Measurements from ENCODE around the gene RRAS.

Gene RRAS

GRCh38 chr19:49676784-49677230 lies 36.9 kb upstream of the RRAS start:
- DNase-seq: peak; percentile 100

DNA sequence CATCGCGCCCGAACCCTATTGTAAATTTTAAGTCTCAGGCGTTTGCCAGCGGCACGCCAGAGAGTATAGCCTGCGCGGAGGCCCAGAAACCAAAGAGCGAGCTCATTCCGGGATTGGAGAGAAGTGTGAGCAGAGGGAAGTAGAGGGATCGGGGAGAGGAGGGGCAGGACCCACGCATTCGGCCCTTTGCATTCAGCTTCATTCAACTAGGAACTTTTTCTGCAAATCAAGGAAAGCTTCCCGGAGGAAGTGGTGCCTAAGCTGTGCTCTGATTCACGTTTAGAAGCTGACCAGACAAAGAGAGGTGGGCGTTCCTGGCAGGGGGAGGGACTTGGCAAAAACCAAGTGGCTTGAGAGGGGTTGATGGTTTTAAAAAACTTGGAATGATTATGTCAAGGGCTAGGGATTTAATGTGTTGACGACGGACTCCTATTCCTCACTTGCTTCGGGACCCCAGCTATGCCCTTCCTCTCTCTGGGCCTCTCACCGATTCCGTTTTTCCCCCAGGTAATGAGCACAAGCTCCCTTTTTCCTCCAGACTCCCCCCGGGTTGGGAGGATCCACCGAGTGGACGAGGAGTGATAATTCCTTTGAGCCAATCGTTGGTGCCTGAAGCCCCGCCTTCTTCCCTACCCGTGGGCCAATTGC lies 36.3 kb upstream of the RRAS start:
- peak; percentile 97 for DNase-seq

GRCh38 chr19:49672131-49672919 lies 32.4 kb upstream of the RRAS start:
- DNase-seq: peak; percentile 91

DNA sequence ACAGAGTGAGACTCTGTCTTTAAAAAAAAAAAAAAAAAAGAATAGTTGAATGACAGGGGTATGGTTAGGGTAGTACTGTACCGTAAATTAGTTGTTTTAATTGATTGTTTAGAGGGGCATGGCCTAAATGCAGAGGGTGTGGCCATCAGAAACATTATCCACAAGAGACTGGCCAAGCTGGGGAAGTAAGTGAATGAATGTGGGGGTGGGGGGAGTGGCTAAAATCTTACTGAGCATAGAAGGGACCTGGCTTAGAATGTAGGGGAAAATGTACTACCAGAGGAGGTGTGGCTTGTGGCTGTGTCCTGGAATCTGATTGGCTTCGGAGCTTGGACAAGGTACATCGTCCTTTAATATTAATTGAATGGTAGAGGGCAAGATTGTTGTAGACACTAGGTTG lies 29.6 kb upstream of the RRAS start:
- DNase-seq: no peak

- DNase-seq: no peak
These were observed 27.5 kb upstream of the RRAS start for GRCh38 chr19:49667473-49667872.

DNA sequence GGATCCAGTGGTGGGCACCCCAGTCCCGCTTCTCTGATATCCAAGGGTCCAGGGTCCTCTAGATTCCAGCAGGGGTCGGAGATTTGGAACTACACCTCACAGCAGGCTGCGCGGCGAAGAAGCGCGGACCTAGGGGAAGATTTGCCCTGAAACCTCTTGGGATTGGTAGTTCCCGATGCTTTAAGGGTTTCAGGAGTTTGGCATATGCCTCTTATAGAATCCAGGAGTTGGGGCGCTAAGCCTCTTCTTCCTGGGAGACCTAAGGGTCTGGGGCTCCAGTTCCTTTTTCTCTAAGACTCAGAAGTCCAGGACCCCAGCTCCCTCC lies 26.1 kb upstream of the RRAS start:
- DNase-seq: peak; percentile 53

- peak; percentile 94 for DNase-seq
These were observed 25.6 kb upstream of the RRAS start, which contains the start of the genes BCL2L12 and IRF3 for GRCh38 chr19:49665351-49666119. Gene BCL2L12 (plus strand): TSS chr19:49665933. CDS start chr19:49666693, 760 bp downstream. Gene IRF3 (minus strand): TSS chr19:49665857. CDS start chr19:49664838, 1,019 bp downstream.

DNA sequence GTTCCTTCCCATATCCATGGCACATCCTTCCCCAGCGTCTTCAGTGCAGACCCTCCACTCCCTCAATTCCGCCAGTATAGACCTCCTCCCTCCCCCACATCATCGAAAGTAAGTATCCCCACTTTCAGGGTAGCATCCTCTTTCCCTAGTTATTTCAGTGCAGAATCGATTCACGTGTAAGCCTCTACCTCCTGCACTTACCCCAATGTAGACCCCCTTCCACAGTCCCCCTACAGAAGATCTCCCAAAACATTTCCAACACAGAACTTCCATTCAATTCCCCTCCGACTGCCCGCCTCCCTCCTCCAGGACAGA lies 25.1 kb upstream of the RRAS start:
- DNase-seq: no peak

DNA sequence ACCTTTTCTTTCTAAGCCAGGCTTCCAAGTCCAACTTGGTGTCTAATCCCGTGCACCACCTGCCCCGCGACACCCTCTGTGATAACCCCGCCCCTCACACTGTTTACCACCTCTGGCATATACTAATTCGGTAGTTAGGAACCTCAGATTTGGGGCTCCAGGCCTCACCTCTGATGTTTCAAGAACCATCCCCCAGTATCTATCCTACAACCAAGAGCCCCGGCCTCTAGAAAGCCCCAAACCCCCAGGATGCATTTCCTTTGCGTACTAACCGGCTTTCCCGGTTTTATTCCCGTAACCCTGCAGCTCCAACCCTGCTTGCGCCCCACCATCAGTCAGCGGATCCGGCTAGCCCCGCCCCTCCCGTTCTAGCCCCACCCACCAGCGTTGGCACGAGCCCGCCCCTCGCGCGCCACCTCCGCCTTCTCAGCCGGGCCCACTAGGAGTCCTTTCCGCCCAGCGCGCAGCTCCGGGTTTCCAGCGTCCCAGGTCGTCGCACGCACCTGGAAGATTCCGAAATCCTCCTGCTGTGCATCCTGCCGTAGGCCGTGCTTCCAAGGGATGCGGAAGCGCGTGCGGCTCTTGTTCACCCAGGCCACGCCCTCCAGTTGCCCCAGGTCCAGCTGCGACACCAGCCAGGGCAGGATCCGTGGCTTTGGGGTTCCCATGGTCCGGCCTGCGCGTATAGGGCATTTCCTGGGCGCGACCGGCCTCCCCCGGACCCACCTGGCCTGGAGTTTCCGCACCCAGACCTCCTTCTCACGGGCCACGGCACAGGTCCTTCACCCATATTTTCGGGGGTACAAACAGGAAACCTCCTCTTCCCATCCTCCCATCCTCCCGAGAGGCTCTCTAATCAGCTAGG lies 24.5 kb upstream of the RRAS start:
- DNase-seq: peak; percentile 96

- DNase-seq: no peak
These were observed 23.3 kb upstream of the RRAS start for GRCh38 chr19:49663224-49663623.

DNA sequence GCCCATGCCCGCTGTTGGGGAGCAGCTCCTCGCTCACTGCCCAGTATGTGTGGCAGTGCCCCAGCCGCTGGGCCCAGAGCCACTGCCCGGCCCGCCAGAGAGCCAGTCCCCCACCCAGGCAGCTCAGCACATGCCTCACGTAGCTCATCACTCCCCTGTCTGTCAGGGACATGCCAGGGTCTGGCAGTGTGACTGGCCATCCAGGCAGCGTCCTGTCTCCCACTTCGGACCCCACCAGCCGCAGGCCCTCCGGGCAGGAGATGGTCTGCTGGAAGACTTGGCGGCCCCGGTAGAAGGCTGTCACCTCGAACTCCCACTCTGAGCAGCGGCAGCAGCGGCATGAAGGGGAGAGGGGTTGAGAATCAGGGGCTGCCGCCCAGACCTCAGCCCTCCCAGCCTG lies 22.1 kb upstream of the RRAS start:
- no peak for DNase-seq

DNA sequence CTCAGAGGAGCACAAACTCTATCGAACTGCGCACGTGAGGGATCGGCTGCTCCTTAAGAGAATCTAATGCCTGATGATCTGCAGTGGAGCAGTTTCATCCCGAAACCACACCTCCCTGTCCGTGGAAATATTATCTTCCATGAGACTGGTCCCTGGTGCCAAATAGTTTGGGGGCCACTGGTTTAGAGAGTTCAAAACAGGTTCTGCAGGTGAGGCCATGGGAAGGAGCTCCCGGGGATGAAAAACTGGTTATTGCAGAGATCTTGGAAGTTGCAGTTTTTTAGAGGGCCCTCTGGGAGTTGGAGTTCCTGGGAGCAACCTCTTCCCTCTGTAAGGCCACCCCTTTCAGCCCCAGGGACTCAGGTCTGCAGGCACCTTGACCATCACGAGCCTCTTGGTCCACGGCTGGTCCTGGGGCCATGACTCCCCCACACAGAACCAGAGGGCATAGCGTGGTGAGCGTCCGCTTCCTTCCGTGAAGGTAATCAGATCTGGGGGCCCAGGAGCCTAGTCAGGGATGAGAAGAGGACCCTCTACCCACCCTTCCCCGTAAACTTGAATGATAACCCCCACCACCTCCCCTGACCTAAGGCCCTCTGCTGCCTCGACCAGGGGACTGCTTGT lies 20.5 kb upstream of the RRAS start:
- DNase-seq: no peak

DNA sequence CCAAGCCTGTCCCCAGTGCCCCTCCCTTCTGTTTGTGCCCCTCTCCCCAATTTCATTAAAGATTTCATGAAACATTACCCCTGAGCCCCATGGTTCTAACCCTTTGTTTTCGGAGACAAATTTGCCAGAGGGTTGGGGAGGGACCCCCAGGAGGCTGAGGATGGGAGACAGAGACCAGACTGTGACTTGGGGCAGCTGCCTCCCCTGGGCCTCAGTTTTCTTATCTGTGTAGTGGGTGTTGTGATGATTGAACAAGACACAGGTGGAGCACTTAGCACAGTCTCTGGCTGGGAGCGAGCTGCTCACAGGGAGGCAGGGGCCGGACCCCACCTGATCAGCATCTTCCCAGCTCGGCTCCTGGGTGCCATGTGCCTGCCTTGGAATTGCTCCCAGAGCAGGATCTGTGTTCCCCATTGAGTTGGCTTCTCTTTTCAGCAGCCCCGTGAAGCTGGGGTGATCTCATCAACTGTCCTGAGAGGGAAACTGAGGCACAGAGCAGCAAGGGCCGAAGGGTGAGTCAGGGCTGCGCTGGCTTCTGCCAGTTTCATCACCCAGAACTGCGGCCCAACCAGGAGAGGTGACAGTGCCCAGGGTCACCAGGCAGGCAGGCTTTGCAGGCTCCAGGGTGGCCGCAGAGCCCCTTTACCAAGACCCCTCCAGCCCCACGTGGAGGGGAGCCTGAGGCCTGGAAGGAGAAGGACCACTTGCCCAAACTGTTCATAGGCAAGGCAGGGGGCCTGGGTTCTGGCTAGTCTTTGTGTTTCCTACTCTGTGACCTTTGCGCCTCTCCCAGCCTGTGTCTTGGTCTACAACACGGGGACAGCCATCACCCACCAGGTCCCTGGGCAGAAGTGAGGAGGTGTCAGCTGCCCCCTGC lies 18.9 kb upstream of the RRAS start:
- no peak for DNase-seq

DNA sequence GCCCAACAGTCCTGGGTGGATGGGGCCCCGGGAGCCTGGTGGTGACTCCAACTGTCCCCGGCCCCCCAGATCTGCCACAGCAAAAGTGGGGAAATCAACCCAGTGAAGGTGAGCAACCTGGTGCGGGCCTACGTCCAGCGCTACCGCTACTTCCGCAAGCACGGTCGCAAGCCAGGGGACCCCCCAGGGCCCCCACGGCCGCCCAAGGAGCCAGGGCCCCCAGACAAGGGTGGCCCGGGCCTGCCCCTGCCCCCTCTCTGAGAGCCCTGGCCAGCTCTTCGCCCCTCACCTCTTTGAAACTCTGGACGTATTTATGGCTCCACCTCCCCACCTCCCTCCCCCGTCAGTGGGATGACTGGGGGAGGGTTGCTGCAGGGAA lies 18.2 kb upstream of the RRAS start:
- DNase-seq: no peak

- no peak for DNase-seq
These were observed 17.7 kb upstream of the RRAS start for GRCh38 chr19:49657493-49658138.

GRCh38 chr19:49656456-49657109 lies 16.6 kb upstream of the RRAS start:
- DNase-seq: no peak

- DNase-seq: no peak
These were observed 15.9 kb upstream of the RRAS start for GRCh38 chr19:49655570-49656455.

DNA sequence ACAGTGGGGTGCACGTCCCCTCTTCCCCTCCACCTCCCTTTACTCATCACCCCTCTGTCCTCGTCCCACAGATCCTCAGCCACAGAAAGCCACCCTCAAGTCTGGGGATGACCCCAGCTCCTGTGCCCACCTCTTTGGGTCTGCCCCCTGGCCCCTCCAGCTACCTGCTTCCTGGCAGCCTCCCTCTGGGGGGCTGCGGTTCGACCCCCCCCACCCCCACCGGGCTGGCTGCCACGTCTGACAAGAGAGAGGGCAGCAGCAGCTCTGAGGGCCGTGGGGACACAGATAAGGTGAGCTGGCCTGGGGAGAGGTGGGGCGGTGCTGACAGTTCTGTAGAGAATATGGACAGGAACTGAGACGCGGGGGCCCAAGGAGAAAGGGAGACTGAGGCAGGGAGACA lies 14.6 kb upstream of the RRAS start:
- no peak for DNase-seq

DNA sequence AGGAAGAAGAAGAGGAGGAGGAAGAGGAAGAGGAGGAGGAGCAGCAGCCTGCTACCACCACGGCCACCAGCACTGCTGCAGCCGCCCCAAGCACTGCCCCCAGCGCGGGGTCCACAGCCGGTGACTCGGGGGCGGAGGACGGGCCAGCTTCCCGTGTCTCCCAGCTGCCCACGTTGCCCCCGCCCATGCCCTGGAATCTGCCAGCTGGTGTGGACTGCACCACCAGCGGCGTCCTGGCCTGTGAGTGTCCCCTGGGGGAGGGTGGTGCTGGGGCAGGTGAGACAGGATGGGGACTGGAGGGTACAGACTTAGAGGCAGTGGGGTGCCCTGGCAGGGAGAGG lies 13.5 kb upstream of the RRAS start:
- no peak for DNase-seq

Data from NCI-H69 (cell line).